Glutamatergic neuron (in vitro differentiated cells): ENCODE data around the gene VPS13D. TPM values are rescaled to one million over a fixed set of nuclear protein-coding genes. Genes with fewer than 3 reads are reported as not detected.
A peak's percentile ranks its signal among the peaks of the same experiment; 100 is the strongest.
"Not testable (repeated sequence)": the region's sequence is repeated elsewhere in the genome, so short reads cannot be mapped to it uniquely, and the experiment has no call there.

Experiments
- DNase-seq: peaks from one replicate; pipeline ENCODE4 v3.0.0; 2022
- H3K27ac Mint-ChIP-seq: one replicate; pipeline ENCODE4 v1.8.0; 2020; ENCODE audit warnings: mild to moderate bottlenecking, mixed read lengths, inconsistent platforms; ENCODE audit not compliant: unreplicated experiment
- H3K27me3 Mint-ChIP-seq: one replicate; pipeline ENCODE4 v1.8.0; 2020; ENCODE audit warnings: mild to moderate bottlenecking, moderate library complexity, mixed read lengths, inconsistent platforms; ENCODE audit not compliant: unreplicated experiment
- H3K36me3 Mint-ChIP-seq: one replicate; pipeline ENCODE4 v1.8.0; 2020; ENCODE audit warnings: mild to moderate bottlenecking, mixed read lengths, inconsistent platforms; ENCODE audit not compliant: unreplicated experiment
- H3K4me1 Mint-ChIP-seq: one replicate; pipeline ENCODE4 v1.8.0; 2020; ENCODE audit warnings: mild to moderate bottlenecking, low read depth, mixed read lengths, inconsistent platforms; ENCODE audit not compliant: unreplicated experiment
- H3K4me3 Mint-ChIP-seq: one replicate; pipeline ENCODE4 v1.8.0; 2020; ENCODE audit warnings: mild to moderate bottlenecking, mixed read lengths, inconsistent platforms; ENCODE audit not compliant: unreplicated experiment
- H3K9me3 Mint-ChIP-seq: one replicate; pipeline ENCODE4 v1.8.0; 2020; ENCODE audit warnings: mild to moderate bottlenecking, moderate library complexity, mixed read lengths, inconsistent platforms; ENCODE audit not compliant: unreplicated experiment
- CTCF ChIP-seq: fragments of 200-600 bp; sonication (generic); IDR thresholded peaks from one replicate; pipeline ENCODE4 v1.5.0; 2021; ENCODE audit not compliant: partially characterized antibody, unreplicated experiment
- total RNA-seq: library from RNA; stranded (reverse); fragmentation: NEBNext Ultra II Directional; extraction: Animal tissue kit (Norgen Biotek cat#: 25700); gene quantifications from one replicate; pipeline ENCODE4 v1.2.1, GENCODE V29; 2021; ENCODE audit not compliant: unreplicated experiment

The VPS13D gene
- total RNA-seq, 1 donor from 2014 or later = 32.8 TPM

GRCh38 chr1:12220890-12221289 is 8.9 kb upstream of the VPS13D start:
- no peak overlapping the region for H3K27ac Mint-ChIP-seq
- no peaks in the 10 kb centered on the region for H3K27me3 Mint-ChIP-seq
- H3K36me3 Mint-ChIP-seq = peaks cover 7% of the 10 kb centered on the region
- H3K4me3 Mint-ChIP-seq = no peak overlapping the region
- no peak for DNase-seq
- TF ChIP-seq CTCF = no peak
- H3K4me1 Mint-ChIP-seq = no peaks in the 10 kb centered on the region
- H3K9me3 Mint-ChIP-seq = peaks cover 10% of the 10 kb centered on the region

GRCh38 chr1:12222700-12223099 is 7.1 kb upstream of the VPS13D start:
- H3K4me3 Mint-ChIP-seq, H3K9me3 Mint-ChIP-seq, DNase-seq, H3K4me1 Mint-ChIP-seq, H3K27me3 Mint-ChIP-seq, H3K27ac Mint-ChIP-seq, H3K36me3 Mint-ChIP-seq: not testable (repeated sequence)

GRCh38 chr1:12224092-12224491 is 5.7 kb upstream of the VPS13D start:
- not testable (repeated sequence) for H3K4me1 Mint-ChIP-seq, H3K4me3 Mint-ChIP-seq, H3K36me3 Mint-ChIP-seq, H3K27ac Mint-ChIP-seq, H3K27me3 Mint-ChIP-seq, DNase-seq, H3K9me3 Mint-ChIP-seq

- Mint-ChIP-seq H3K9me3 (peaks cover 4% of the 10 kb centered on the region), H3K4me3 (peak overlapping the region; percentile 68), H3K27ac (no peak overlapping the region), H3K27me3 (peaks cover 2% of the 10 kb centered on the region), H3K4me1 (no peaks in the 10 kb centered on the region), H3K36me3 (no peaks in the 10 kb centered on the region)
- no peak for DNase-seq
- TF ChIP-seq CTCF = no peak
Measured at GRCh38 chr1:12228979-12229378, 851 bp upstream of the VPS13D start.

- Mint-ChIP-seq H3K36me3 (no peaks in the 10 kb centered on the region), H3K4me1 (no peaks in the 10 kb centered on the region), H3K9me3 (peaks cover 4% of the 10 kb centered on the region), H3K27me3 (peaks cover 2% of the 10 kb centered on the region), H3K27ac (no peak overlapping the region), H3K4me3 (peak overlapping the region; percentile 68)
- TF ChIP-seq CTCF = no peak
- DNase-seq = no peak
Measured at GRCh38 chr1:12229386-12229834, 420 bp upstream of the VPS13D start.

- peak overlapping the region; percentile 84 for H3K4me3 Mint-ChIP-seq
- no peak for TF ChIP-seq CTCF
- H3K27ac Mint-ChIP-seq = no peak overlapping the region
- H3K9me3 Mint-ChIP-seq = peaks cover 4% of the 10 kb centered on the region
- no peaks in the 10 kb centered on the region for H3K36me3 Mint-ChIP-seq
- no peaks in the 10 kb centered on the region for H3K4me1 Mint-ChIP-seq
- peaks cover 2% of the 10 kb centered on the region for H3K27me3 Mint-ChIP-seq
- peak; percentile 27 for DNase-seq
Measured at GRCh38 chr1:12230549-12231275, 882 bp downstream of the VPS13D start.
